Tibial nerve (tissue), 4 donors: ENCODE measurements around the gene NBAS.

ENCODE experiments used
- EP300 ChIP-seq, 2 donors: sonication (generic); formaldehyde crosslinking; IDR thresholded peaks; one replicate each; pipeline ENCODE4 v1.6.1; 2017; ENCODE audit warnings: antibody characterized with exemption in 2 of 2, mild to moderate bottlenecking in 1 of 2
- TF ChIP-seq, protein P1 (sequence below), 5 experiments: fragments of 200-600 bp in 3 of 5; fragments of 450-650 bp in 2 of 5; sonication (generic) in 3 of 5; IDR thresholded peaks; one replicate each; pipeline ENCODE4 v1.5.1; 2016 to 2019; ENCODE audit warnings: antibody characterized with exemption in 5 of 5, mild to moderate bottlenecking in 3 of 5, moderate library complexity in 2 of 5

DNA sequence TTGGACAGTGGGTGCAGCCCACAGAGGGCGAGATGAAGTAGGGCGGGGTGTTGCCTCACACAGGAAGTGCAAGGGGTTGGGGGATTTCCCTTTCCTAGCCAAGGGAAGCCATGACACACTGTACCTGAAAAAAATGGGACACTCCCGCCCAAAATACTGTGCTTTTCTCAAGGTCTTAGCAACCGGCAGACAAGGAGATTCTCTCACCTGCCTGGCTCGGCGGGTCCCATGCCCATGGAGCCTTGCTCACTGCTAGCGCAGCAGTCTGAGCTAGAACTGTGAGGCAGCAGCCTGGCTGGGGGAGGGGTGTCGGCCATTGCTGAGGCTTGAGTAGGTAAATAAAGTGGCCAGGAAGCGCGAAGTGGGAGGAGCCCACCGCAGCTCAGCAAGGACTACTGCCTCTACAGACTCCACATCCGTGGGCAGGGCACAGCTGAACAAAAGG is 244.7 kb downstream of the NBAS start:
- TF ChIP-seq, protein P1, sequence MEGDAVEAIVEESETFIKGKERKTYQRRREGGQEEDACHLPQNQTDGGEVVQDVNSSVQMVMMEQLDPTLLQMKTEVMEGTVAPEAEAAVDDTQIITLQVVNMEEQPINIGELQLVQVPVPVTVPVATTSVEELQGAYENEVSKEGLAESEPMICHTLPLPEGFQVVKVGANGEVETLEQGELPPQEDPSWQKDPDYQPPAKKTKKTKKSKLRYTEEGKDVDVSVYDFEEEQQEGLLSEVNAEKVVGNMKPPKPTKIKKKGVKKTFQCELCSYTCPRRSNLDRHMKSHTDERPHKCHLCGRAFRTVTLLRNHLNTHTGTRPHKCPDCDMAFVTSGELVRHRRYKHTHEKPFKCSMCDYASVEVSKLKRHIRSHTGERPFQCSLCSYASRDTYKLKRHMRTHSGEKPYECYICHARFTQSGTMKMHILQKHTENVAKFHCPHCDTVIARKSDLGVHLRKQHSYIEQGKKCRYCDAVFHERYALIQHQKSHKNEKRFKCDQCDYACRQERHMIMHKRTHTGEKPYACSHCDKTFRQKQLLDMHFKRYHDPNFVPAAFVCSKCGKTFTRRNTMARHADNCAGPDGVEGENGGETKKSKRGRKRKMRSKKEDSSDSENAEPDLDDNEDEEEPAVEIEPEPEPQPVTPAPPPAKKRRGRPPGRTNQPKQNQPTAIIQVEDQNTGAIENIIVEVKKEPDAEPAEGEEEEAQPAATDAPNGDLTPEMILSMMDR (IDR thresholded peaks at IDR 0.05): no peak
- no peak for TF ChIP-seq EP300 (IDR thresholded peaks at IDR 0.05)
